Fibroblast of pulmonary artery (primary cell): ENCODE results near the gene TMEM143.
"Not testable (repeated sequence)": the region's sequence is repeated elsewhere in the genome, so short reads cannot be mapped to it uniquely, and the experiment has no call there.

ENCODE experiments used
- DNase-seq: peaks from one replicate; pipeline ENCODE4 v3.0.0-alpha.2; 2010; ENCODE audit warnings: low read depth
- H3K4me3 ChIP-seq: replicated peaks from 2 replicates; pipeline ENCODE4 v1.5.1; 2011; ENCODE audit warnings: low read depth, mild to moderate bottlenecking, control low read depth, low read length, moderate library complexity
- TF ChIP-seq, protein P1 (sequence below): IDR thresholded peaks from 2 replicates; pipeline ENCODE4 v1.5.1; 2011; ENCODE audit warnings: mild to moderate bottlenecking, control low read depth, low read length, inconsistent platforms; ENCODE audit errors: missing control alignments

Gene TMEM143

GRCh38 chr19:48378194-48378570 is 14.4 kb upstream of the TMEM143 start:
- TF ChIP-seq, protein P1, sequence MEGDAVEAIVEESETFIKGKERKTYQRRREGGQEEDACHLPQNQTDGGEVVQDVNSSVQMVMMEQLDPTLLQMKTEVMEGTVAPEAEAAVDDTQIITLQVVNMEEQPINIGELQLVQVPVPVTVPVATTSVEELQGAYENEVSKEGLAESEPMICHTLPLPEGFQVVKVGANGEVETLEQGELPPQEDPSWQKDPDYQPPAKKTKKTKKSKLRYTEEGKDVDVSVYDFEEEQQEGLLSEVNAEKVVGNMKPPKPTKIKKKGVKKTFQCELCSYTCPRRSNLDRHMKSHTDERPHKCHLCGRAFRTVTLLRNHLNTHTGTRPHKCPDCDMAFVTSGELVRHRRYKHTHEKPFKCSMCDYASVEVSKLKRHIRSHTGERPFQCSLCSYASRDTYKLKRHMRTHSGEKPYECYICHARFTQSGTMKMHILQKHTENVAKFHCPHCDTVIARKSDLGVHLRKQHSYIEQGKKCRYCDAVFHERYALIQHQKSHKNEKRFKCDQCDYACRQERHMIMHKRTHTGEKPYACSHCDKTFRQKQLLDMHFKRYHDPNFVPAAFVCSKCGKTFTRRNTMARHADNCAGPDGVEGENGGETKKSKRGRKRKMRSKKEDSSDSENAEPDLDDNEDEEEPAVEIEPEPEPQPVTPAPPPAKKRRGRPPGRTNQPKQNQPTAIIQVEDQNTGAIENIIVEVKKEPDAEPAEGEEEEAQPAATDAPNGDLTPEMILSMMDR = no peak
- DNase-seq = no peak
- H3K4me3 ChIP-seq = no peak overlapping the region

DNA sequence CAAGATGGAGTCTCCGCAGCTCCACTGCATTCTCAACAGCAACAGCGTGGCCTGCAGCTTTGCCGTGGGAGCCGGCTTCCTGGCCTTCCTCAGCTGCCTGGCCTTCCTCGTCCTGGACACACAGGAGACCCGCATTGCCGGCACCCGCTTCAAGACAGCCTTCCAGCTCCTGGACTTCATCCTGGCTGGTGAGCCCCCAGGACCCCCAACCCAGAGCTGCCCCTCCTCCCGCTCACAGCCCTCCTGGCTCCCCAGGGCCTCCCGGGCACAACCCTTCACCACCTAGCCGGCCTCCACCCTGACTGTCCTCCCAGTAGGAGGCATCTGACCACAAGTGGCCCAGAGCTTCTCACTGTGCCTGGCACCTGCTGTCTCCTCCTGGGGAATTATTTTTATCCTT is 9.8 kb upstream of the TMEM143 start:
- no peak overlapping the region for H3K4me3 ChIP-seq
- TF ChIP-seq, protein P1 = no peak
- no peak for DNase-seq

- DNase-seq = no peak
- no peak overlapping the region for H3K4me3 ChIP-seq
- TF ChIP-seq, protein P1 = no peak
These were observed 9.2 kb upstream of the TMEM143 start for GRCh38 chr19:48372904-48373303.

GRCh38 chr19:48371771-48372170 is 8.0 kb upstream of the TMEM143 start:
- DNase-seq, H3K4me3 ChIP-seq: not testable (repeated sequence)

GRCh38 chr19:48371367-48371766 is 7.6 kb upstream of the TMEM143 start:
- H3K4me3 ChIP-seq = no peak overlapping the region
- DNase-seq = no peak
- TF ChIP-seq, protein P1 = no peak

GRCh38 chr19:48370955-48371354 is 7.2 kb upstream of the TMEM143 start:
- no peak overlapping the region for H3K4me3 ChIP-seq
- no peak for DNase-seq
- TF ChIP-seq, protein P1 = no peak

- H3K4me3 ChIP-seq = no peak overlapping the region
- no peak for DNase-seq
- TF ChIP-seq, protein P1 = no peak
These were observed 5.2 kb upstream of the TMEM143 start for GRCh38 chr19:48368936-48369335.

GRCh38 chr19:48367855-48368254 is 4.1 kb upstream of the TMEM143 start:
- TF ChIP-seq, protein P1 = no peak

More at GRCh38 chr19:48367855-48368254, 4.1 kb upstream of the TMEM143 start:
- no peak for DNase-seq
- no peak overlapping the region for H3K4me3 ChIP-seq
